Measurements from ENCODE around the gene ZSWIM3. TPM values are rescaled to one million over a fixed set of nuclear protein-coding genes. Genes with fewer than 3 reads are reported as not detected.

Gene ZSWIM3
- total and polyA plus RNA-seq, 2 of the 8 experiments (the other 6 are each of a cell fraction or from before 2014, with no cell fraction given), result 5.5 to 6.9 TPM

DNA sequence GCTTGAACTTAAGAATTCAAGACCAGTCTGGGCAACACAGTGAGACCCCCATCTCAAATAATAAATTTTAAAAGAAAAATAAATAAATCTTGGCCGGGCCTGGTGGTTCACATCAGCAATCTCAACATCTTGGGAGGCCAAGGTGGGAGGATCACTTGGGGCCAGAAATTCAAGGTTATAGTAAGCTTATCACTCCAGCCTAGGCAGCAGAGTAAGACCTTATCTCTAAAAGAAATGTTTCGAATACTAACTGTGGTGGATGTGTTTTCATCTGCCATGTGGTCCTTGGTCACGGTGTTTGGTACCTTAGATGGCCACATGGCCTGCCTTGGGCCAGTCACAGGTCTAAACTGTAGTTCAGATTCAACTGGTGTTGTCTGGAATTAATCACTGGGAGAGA lies 39.2 kb upstream of the ZSWIM3 start:
- Histone ChIP-seq H3K56ac (replicated peaks; ENCODE audit: insufficient read length, low read depth, low read length) (no peak overlapping the region), H2BK20ac (ENCODE audit: low read length) (no peak overlapping the region), H4K5ac (ENCODE audit: insufficient read length, low read depth, low read length) (no peak overlapping the region), H3K4me1 (replicated peaks in 1 of 4; ENCODE audit: control insufficient read depth in 3 of 4, insufficient read depth in 4 of 4, low read length in 3 of 4) (peaks cover 0 to 4% (median 2%) of the 10 kb centered on the region in 4 experiments; a peak in 4 of 7 replicates), H4K91ac (replicated peaks; ENCODE audit: insufficient read length, low read length) (no peak overlapping the region), H3K79me1 (ENCODE audit: low read depth, low read length) (peaks cover under 1% of the 10 kb centered on the region; the same call in 1 of the 2 replicates), H2BK15ac (ENCODE audit: low read length) (no peak overlapping the region), H3K4me3 (ENCODE audit: extremely low read depth in 1 of 4, insufficient read depth in 2 of 4, low read depth in 3 of 4, low read length in 4 of 4) (no peak overlapping the region), H3K4ac (replicated peaks; ENCODE audit: insufficient read length, low read depth, low read length) (no peak overlapping the region), H2BK5ac (ENCODE audit: low read depth, low read length) (no peak overlapping the region), H4K8ac (ENCODE audit: extremely low read depth, insufficient read depth, low read length) (no peak overlapping the region), H4K20me1 (replicated peaks in 1 of 2; ENCODE audit: control insufficient read depth in 1 of 2, insufficient read depth in 2 of 2, low read length in 2 of 2) (peaks cover 3 to 7% of the 10 kb centered on the region in 2 experiments), H3K27me3 (replicated peaks in 1 of 4; ENCODE audit: control insufficient read depth in 3 of 4, extremely low read depth in 1 of 4, insufficient read depth in 3 of 4, low read length in 3 of 4) (peaks cover 0 to 4% (median 2%) of the 10 kb centered on the region in 4 experiments; a peak in 4 of 7 replicates), H3K9ac (replicated peaks in 1 of 4; ENCODE audit: extremely low read depth in 1 of 4, low read depth in 3 of 4, low read length in 3 of 4) (no peak overlapping the region), H3K79me2 (ENCODE audit: control insufficient read depth in 1 of 2, insufficient read depth in 2 of 2, low read length in 2 of 2) (peaks cover under 1 to 12% of the 10 kb centered on the region in 2 experiments), H2AFZ (ENCODE audit: low read length) (no peak overlapping the region), H3K18ac (ENCODE audit: extremely low read depth, low read length) (no peak overlapping the region), H3K23me2 (ENCODE audit: low read depth, low read length) (peaks cover 5% of the 10 kb centered on the region; the same call in 1 of the 2 replicates), H2AK5ac (ENCODE audit: low read depth, low read length) (no peak overlapping the region), H3K23ac (ENCODE audit: insufficient read length) (no peak overlapping the region), H2BK12ac (ENCODE audit: low read depth, low read length) (no peak overlapping the region), H2BK120ac (replicated peaks; ENCODE audit: low read depth, low read length) (no peak overlapping the region), H3K36me3 (ENCODE audit: control insufficient read depth in 2 of 4, insufficient read depth in 4 of 4, low read length in 3 of 4) (peaks cover 16 to 38% (median 25%) of the 10 kb centered on the region in 4 experiments), H3K4me2 (ENCODE audit: insufficient read depth in 1 of 2, low read depth in 2 of 2, low read length in 2 of 2) (no peak overlapping the region), H3K27ac (ENCODE audit: low read depth, low read length) (no peak overlapping the region), H3K9me3 (ENCODE audit: insufficient read depth in 2 of 2, low read depth in 1 of 2, low read length in 1 of 2) (no peaks in the 10 kb centered on the region), H3K14ac (ENCODE audit: insufficient read length) (no peak overlapping the region)
- ChIA-PET CTCF (ENCODE audit: partially characterized antibody) (interaction anchor here (0.9 to 2.7 kb wide), 5 partner anchors 9 to 152 kb away, joined by 3 to 12 read pairs (median 3); no protein-coding TSS in a partner anchor), POLR2A (ENCODE audit: partially characterized antibody) (interaction anchor here (1.2 to 10.4 kb wide), 10 partner anchors 8 to 143 kb away, joined by 3 to 96 read pairs (median 8); partner anchors contain the start of genes DNTTIP1, SNX21, TNNC2 and WFDC3)
- 98% methylated on average over 3 of the region's 3 CpGs; no CpG with 5 or more reads in 1 of the 2 experiments for WGBS, 2 experiments (ENCODE audit: extremely low coverage in 1 of 2, insufficient coverage in 1 of 2, insufficient read length in 1 of 2, insufficient replicate concordance in 2 of 2, low coverage in 1 of 2, low lambda C conversion rate in 2 of 2, missing lambda C conversion rate in 1 of 2)
- DNase-seq (ENCODE audit: low read depth in 1 of 2, low spot score in 2 of 2) (no peak), FAIRE-seq (no peak)
- TF ChIP-seq RBBP5 (IDR thresholded peaks at IDR 0.05; ENCODE audit: borderline replicate concordance, low read depth, low read length) (no peak), CEBPB (IDR thresholded peaks at IDR 0.05; ENCODE audit: low read depth, low read length) (no peak), POLR2AphosphoS5 (IDR thresholded peaks at IDR 0.05; ENCODE audit: low read depth, low read length) (no peak), TCF12 (IDR thresholded peaks at IDR 0.05; ENCODE audit: low read depth, low read length) (no peak), SIX5 (IDR thresholded peaks at IDR 0.05; ENCODE audit: low read depth, low read length) (no peak), SRF (IDR thresholded peaks at IDR 0.05; ENCODE audit: low read depth, low read length) (no peak), RFX5 (IDR thresholded peaks at IDR 0.05; ENCODE audit: borderline replicate concordance, low read depth, low read length) (no peak), ATF3 (IDR thresholded peaks at IDR 0.05; ENCODE audit: insufficient read depth, low read depth, low read length) (no peak), EZH2 (IDR thresholded peaks at IDR 0.05; ENCODE audit: low read depth, low read length, severe bottlenecking) (no peak)
- TF ChIP-seq, protein P1, sequence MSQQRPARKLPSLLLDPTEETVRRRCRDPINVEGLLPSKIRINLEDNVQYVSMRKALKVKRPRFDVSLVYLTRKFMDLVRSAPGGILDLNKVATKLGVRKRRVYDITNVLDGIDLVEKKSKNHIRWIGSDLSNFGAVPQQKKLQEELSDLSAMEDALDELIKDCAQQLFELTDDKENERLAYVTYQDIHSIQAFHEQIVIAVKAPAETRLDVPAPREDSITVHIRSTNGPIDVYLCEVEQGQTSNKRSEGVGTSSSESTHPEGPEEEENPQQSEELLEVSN (IDR thresholded peaks at IDR 0.05), result no peak
